DMS79 treated with DMSO at 0.1 percent for 48 hours (cell line): ENCODE results near the gene ME1.
"Not testable (repeated sequence)": the region's sequence is repeated elsewhere in the genome, so short reads cannot be mapped to it uniquely, and the experiment has no call there.

ENCODE experiments used
- DNase-seq: peaks from one replicate; lab custom pipeline; 2025; lab: John Stamatoyannopoulos, UW

ME1 gene

DNA sequence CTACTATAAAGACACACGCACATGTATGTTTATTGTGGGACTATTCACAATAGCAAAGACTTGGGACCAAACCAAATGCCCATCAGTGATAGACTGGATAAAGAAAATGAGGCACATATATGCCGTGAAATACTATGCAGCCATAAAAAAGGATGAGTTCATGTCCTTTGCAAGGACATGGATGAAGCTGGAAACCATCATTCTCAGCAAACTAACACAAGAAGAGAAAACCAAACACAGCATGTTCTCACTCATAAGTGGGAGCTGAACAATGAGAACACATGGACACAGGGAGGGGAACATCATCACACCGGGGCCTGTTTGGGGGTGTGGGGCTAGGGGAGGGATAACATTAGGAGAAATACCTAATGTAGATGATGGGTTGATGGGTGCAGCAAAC is 174.1 kb downstream of the ME1 start:
- not testable (repeated sequence) for DNase-seq

- DNase-seq: no peak
These were observed 178.1 kb downstream of the ME1 start for GRCh38 chr6:83252719-83253118.

GRCh38 chr6:83250235-83250634 is 180.6 kb downstream of the ME1 start:
- no peak for DNase-seq

DNA sequence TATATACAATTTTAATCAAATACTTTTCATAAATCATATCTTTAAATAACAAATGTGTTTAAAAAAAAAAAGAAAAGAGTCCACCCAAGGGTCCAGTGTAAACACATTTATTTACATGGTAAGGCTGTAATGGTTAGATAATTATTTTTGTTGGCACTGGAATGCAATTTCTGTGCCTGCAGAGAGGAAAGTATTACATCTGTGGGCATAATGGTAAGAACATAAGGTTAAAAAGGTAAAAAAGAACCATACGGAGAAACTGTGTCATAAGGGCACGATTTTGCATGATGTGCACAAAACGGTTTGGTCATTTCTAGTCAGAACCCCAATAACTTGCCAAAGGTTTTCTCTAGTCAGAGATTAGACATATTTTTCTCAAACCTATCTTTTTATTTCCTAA is 183.4 kb downstream of the ME1 start:
- no peak for DNase-seq

- DNase-seq: no peak
These were observed 199.7 kb downstream of the ME1 start for GRCh38 chr6:83231146-83231545.

- DNase-seq: no peak
These were observed 204.3 kb downstream of the ME1 start for GRCh38 chr6:83226517-83226916.

- DNase-seq: peak; percentile 8
These were observed 208.9 kb downstream of the ME1 start for GRCh38 chr6:83221889-83222479.

DNA sequence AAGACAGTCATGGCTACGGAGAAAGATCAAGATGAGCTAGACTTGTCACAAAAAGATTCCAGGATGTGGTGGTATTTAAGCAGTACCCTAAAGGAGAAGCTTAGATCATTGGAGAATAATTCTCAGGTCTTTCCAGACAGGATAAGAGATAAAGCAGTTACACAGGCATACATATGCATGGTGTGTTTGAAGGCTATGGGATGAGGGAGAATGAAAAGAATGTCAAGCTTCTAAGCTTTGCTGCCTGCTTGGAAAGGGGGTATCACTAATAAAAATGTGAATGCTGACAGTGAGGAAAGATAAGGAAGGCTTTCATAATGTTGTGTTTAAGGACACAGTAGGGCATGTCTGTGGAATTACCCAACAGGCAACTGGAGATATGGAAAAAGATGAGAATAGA is 209.6 kb downstream of the ME1 start:
- no peak for DNase-seq

GRCh38 chr6:83220121-83220520 is 210.7 kb downstream of the ME1 start:
- no peak for DNase-seq

GRCh38 chr6:83218646-83219045 is 212.2 kb downstream of the ME1 start:
- no peak for DNase-seq

DNA sequence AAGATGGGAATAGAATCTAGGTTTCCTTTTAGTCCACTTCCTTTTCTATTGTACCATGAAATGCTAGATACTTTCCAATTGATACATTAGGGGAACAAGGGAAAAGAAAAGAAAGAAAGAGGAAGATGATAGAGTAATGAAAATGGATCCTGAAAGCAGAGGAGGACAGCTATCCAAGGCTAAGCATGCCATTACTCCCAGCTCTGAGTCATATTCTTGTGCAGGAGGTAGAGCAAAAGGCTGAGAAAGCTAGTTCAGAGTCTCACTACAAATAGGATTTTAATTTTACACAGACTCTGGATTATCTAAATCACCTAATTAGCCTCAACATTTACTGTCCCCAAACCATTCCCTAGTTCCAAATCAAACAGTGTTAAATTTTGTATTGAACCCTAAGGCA is 214.0 kb downstream of the ME1 start:
- DNase-seq: no peak

DNA sequence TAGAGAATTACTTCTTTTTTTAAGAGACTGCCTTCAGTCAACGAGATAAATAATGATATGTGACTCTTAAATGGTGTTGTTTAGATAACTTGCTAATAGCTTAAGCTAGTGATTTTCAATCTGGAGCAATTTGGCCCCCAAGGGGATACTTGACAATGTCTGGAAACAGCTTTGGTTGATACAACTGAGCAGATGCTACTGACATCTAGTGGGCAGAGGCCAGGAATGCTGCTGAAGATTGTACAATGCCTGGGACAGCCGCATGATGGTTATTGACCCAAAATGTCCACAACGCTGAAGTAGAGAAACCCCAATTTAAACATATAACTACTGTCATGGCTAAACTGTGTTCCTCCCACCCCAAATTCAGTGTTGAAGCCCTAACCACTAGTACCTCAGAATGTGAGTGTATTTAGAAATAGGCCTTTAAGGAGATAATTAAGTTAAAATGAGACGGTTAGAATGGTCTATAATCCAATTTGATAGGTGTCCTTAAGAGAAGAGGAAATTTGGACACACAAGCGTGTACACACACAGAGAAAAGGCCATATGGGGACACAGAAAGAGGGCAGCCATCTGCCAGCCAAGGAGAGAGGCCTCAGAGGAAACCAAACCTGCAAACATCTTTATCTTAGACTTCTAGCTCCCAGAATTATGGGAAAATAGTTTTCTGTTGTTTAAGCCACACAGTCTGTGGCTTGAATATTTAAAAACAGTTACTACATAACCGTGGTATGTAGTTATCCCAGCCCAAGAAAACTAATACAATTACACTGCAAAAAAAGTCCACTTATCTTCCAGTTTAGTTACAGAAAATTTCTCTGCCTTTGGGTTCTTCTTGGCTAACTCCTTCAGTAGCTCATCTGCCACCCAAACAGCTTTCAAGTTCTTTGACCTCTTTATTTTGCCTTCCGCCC is 215.5 kb downstream of the ME1 start:
- DNase-seq: peak; percentile 57

DNA sequence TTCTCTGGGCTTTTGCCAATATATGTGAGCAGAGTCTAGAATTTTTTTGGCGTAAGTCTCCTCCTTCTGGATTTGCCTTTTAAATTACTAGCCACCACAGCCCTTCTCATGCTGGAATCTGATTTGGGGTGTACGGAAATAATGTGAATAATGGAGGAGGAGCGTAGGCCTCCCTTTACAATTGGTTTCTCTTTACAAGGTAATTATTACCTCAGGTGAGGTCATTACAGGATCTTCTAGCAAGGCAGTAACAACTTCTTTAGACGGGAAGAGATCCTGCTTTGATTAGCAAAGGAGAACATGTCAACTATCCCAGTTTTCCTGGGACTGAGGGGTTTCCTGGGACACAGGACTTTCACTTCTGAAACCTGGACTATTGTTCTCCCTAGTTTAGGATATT is 228.8 kb downstream of the ME1 start:
- no peak for DNase-seq

GRCh38 chr6:83199863-83200225 is 231.0 kb downstream of the ME1 start:
- DNase-seq: no peak

DNA sequence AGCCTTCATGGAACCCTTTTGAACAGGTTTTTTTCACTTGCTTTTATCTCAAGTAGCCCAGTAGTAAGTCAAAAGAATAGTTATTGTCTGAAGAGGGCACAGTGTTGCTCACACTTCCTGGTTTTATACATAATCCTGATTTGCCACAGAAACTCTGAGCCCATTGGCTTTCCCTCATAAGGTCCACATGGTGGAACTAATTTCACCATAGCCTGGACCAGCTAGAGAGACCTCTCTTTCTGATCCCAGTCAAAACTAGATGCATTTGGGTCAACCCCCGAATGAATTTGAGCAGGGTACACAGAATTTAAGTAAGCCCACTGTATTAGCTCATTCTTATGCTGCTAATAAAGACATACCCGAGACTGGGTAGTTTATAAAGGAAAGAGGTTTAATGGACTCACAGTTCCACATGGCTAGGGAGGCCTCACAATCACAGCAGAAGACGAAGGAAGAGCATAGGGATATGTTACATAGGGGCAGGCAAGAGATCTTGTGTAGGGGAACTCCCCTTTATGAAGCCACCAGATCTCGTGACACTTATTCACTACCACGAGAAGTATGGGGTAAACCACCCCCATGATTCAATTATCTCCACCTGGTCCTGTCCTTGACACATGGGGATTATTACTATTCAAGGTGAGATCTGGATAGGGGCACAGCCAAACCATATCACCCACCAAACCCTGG is 231.5 kb downstream of the ME1 start:
- DNase-seq: no peak

GRCh38 chr6:83198486-83199172 is 232.2 kb downstream of the ME1 start:
- no peak for DNase-seq

DNA sequence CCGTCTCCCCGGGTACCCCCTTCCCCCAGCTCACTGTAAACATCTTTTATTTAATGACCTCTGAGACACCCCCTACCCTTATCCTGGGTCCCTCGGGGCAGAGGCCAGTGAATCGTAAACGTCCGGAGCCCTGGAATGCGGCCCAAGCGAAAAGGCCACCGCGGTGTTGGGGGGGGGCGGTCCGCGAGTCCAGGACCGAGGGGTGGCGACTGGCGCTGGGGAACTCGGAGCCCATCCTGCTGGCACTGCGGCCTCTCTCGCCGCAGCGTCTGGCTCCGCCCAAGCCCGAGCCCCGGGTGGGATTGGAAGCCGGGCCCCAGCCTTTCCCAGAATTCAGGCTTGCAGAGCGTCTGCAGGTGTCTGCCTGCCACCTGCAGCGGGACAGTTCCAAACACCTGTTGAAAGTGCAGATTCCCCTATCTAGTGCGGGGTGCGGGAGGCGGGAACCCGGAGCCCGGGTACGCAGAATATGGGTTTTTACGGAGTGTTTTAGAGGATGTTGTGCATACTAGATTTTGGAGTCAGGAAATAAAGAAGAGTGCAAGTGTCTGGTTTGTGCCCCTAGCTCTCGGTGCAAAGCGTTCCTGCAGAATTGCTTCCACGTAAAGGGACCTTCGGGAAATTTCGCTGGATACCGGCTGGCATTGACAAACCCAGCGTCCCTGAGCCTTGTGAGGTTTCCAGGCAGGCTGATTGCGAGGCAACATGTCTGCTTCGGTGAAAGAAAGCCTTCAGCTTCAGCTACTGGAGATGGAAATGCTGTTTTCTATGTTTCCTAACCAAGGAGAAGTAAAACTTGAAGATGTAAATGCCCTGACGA is 236.9 kb downstream of the ME1 start:
- DNase-seq: peak; percentile 29

- DNase-seq: peak; percentile 77
These were observed 237.7 kb downstream of the ME1 start, which contains the start of the genes PGM3 and RWDD2A for GRCh38 chr6:83192871-83193746. Gene PGM3, minus strand, starts transcription at chr6:83193265. Its CDS starts 2,253 bp downstream, at chr6:83191012. Gene RWDD2A, plus strand, starts transcription at chr6:83193357. Its CDS starts 1,095 bp downstream, at chr6:83194452.

GRCh38 chr6:83192456-83192855 is 238.4 kb downstream of the ME1 start:
- peak; percentile 14 for DNase-seq

DNA sequence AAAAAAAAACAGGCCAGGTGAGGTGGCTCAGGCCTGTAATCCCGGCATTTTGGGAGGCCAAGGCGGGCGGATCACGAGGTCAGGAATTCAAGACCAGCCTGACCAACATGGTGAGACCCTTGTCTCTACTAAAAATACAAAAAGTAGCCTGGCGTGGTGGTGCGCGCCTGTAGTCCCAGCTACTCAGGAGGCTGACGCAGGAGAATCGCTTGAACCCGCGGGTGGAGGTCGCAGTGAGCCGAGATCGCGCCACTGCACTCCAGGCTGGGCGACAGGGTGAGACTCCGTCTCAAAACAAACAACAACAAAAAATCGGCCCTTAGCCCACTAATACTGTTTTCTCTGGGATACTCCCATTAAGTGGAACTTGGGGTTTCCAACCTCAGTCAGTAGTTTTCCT is 238.9 kb downstream of the ME1 start:
- not testable (repeated sequence) for DNase-seq
